Lower lobe of right lung (tissue), 2 donors: ENCODE results near the gene PRIMPOL. TPM values are rescaled to one million over a fixed set of nuclear protein-coding genes. Genes with fewer than 3 reads are reported as not detected.

Experiments used
- ATAC-seq, 2 donors: fragments of 200-7000 bp; cut with Tn5 transposase; one replicate each; pipeline ENCODE4 v1.9.1; 2020 to 2022; ENCODE audit warnings: mild to moderate bottlenecking in 2 of 2, moderate library complexity in 2 of 2
- DNase-seq: peaks from one replicate; pipeline ENCODE4 v3.0.0-alpha.2; 2020
- H3K27ac ChIP-seq: fragments of 200-600 bp; one replicate; pipeline ENCODE4 v1.8.0; 2022
- H3K27me3 ChIP-seq: fragments of 200-600 bp; one replicate; pipeline ENCODE4 v1.8.0; 2022; ENCODE audit warnings: low read depth
- H3K36me3 ChIP-seq: fragments of 200-600 bp; one replicate; pipeline ENCODE4 v1.8.0; 2022; ENCODE audit warnings: mild to moderate bottlenecking
- H3K4me1 ChIP-seq: fragments of 200-600 bp; one replicate; pipeline ENCODE4 v1.8.0; 2022
- H3K4me3 ChIP-seq: fragments of 200-600 bp; one replicate; pipeline ENCODE4 v1.8.0; 2022; ENCODE audit warnings: mild to moderate bottlenecking
- H3K9me3 ChIP-seq: fragments of 200-600 bp; one replicate; pipeline ENCODE4 v1.8.0; 2022
- CTCF ChIP-seq: fragments of 200-600 bp; IDR thresholded peaks from one replicate; pipeline ENCODE4 v1.8.0; 2022; ENCODE audit warnings: antibody characterized with exemption, mild to moderate bottlenecking
- intact Hi-C: fragments of 100-400 bp; cut with DNase I; formaldehyde crosslinking; loops from one replicate; pipeline ENCODE4 v1.11.0; 2022
- total RNA-seq: library from RNA; stranded (reverse); fragmentation: NEBNext Ultra II Directional; extraction: Animal tissue kit (Norgen Biotek cat#: 25700); gene quantifications from one replicate; pipeline ENCODE4 v1.2.1, GENCODE V29; 2021
- donor health status: DM: no; HTN: yes; CAD: no; lungs with severe emphysema.

PRIMPOL gene
- total RNA-seq, 1 donor from 2014 or later = 14.0 TPM

GRCh38 chr4:184635381-184635780 is 14.2 kb upstream of the PRIMPOL start:
- Histone ChIP-seq H3K9me3 (no peaks in the 10 kb centered on the region), H3K4me3 (no peak overlapping the region), H3K27ac (no peak overlapping the region), H3K36me3 (peaks cover 72% of the 10 kb centered on the region), H3K27me3 (no peaks in the 10 kb centered on the region), H3K4me1 (no peaks in the 10 kb centered on the region)
- no peak for TF ChIP-seq CTCF
- intact Hi-C loops = no loop called here
- DNase-seq (no peak), ATAC-seq (no peak)

GRCh38 chr4:184636144-184636543 is 13.4 kb upstream of the PRIMPOL start:
- Histone ChIP-seq H3K27ac (no peak overlapping the region), H3K9me3 (no peaks in the 10 kb centered on the region), H3K4me3 (no peak overlapping the region), H3K4me1 (no peaks in the 10 kb centered on the region), H3K27me3 (no peaks in the 10 kb centered on the region), H3K36me3 (peaks cover 65% of the 10 kb centered on the region)
- DNase-seq = no peak
- no peak for ATAC-seq
- intact Hi-C loops = no loop called here
- TF ChIP-seq CTCF = no peak

- DNase-seq = no peak
- H3K4me1 ChIP-seq = no peaks in the 10 kb centered on the region
- H3K27me3 ChIP-seq = no peaks in the 10 kb centered on the region
- ATAC-seq = no peak
- peaks cover 61% of the 10 kb centered on the region for H3K36me3 ChIP-seq
- no peak overlapping the region for H3K27ac ChIP-seq
- no peak for TF ChIP-seq CTCF
- H3K4me3 ChIP-seq = no peak overlapping the region
- no peaks in the 10 kb centered on the region for H3K9me3 ChIP-seq
- intact Hi-C loops = no loop called here
These were observed 12.6 kb upstream of the PRIMPOL start for GRCh38 chr4:184636897-184637296.

- TF ChIP-seq CTCF = no peak
- Histone ChIP-seq H3K4me3 (no peak overlapping the region), H3K4me1 (peaks cover 12% of the 10 kb centered on the region), H3K27ac (no peak overlapping the region), H3K27me3 (no peaks in the 10 kb centered on the region), H3K36me3 (peaks cover 44% of the 10 kb centered on the region), H3K9me3 (no peaks in the 10 kb centered on the region)
- ATAC-seq (no peak), DNase-seq (no peak)
- intact Hi-C loops = no loop called here
These were observed 8.5 kb upstream of the PRIMPOL start for GRCh38 chr4:184641022-184641421.

GRCh38 chr4:184641451-184641850 is 8.1 kb upstream of the PRIMPOL start:
- DNase-seq (no peak), ATAC-seq (no peak)
- Histone ChIP-seq H3K27ac (no peak overlapping the region), H3K36me3 (peaks cover 40% of the 10 kb centered on the region), H3K4me3 (no peak overlapping the region), H3K4me1 (peaks cover 16% of the 10 kb centered on the region), H3K9me3 (no peaks in the 10 kb centered on the region), H3K27me3 (no peaks in the 10 kb centered on the region)
- no peak for TF ChIP-seq CTCF
- intact Hi-C loops = no loop called here

- TF ChIP-seq CTCF = no peak
- no peaks in the 10 kb centered on the region for H3K27me3 ChIP-seq
- peaks cover 34% of the 10 kb centered on the region for H3K4me1 ChIP-seq
- no peak for ATAC-seq
- intact Hi-C loops = no loop called here
- H3K4me3 ChIP-seq = no peak overlapping the region
- H3K36me3 ChIP-seq = peaks cover 22% of the 10 kb centered on the region
- H3K27ac ChIP-seq = no peak overlapping the region
- no peaks in the 10 kb centered on the region for H3K9me3 ChIP-seq
- DNase-seq = no peak
These were observed 5.8 kb upstream of the PRIMPOL start for GRCh38 chr4:184643731-184644130.
